ENCODE measurements around the gene SNX5. TPM values are rescaled to one million over a fixed set of nuclear protein-coding genes. Genes with fewer than 3 reads are reported as not detected.

The SNX5 gene
- total RNA-seq, 1 donor from 2014 or later: 60.4 TPM

GRCh38 chr20:17916433-17916891, 52.1 kb downstream of the SNX5 start:
- no peak for DNase-seq

GRCh38 chr20:17914957-17915356, 53.6 kb downstream of the SNX5 start:
- no peak for DNase-seq

- no peak for DNase-seq
These were observed 55.7 kb downstream of the SNX5 start for GRCh38 chr20:17912916-17913315.

- no peak for DNase-seq
These were observed 56.7 kb downstream of the SNX5 start for GRCh38 chr20:17911927-17912326.

- no peak for DNase-seq
These were observed 57.7 kb downstream of the SNX5 start for GRCh38 chr20:17910828-17911294.

- DNase-seq: no peak
These were observed 58.7 kb downstream of the SNX5 start for GRCh38 chr20:17909869-17910321.

- no peak for DNase-seq
These were observed 63.0 kb downstream of the SNX5 start for GRCh38 chr20:17905544-17905943.

GRCh38 chr20:17904027-17904426, 64.6 kb downstream of the SNX5 start:
- no peak for DNase-seq

GRCh38 chr20:17902531-17903083, 66.0 kb downstream of the SNX5 start:
- DNase-seq: no peak

- DNase-seq: no peak
These were observed 66.6 kb downstream of the SNX5 start for GRCh38 chr20:17901971-17902370.

- DNase-seq: no peak
These were observed 70.0 kb downstream of the SNX5 start for GRCh38 chr20:17898548-17898994.

GRCh38 chr20:17897566-17898307, 70.9 kb downstream of the SNX5 start:
- DNase-seq: no peak

GRCh38 chr20:17896771-17897369, 71.7 kb downstream of the SNX5 start:
- DNase-seq: no peak

- DNase-seq: no peak
These were observed 72.3 kb downstream of the SNX5 start for GRCh38 chr20:17896193-17896723.

- DNase-seq: peak; percentile 32
These were observed 72.9 kb downstream of the SNX5 start for GRCh38 chr20:17895641-17896171.

- DNase-seq: no peak
These were observed 75.1 kb downstream of the SNX5 start for GRCh38 chr20:17893445-17893844.

GRCh38 chr20:17892189-17892938, 76.2 kb downstream of the SNX5 start:
- no peak for DNase-seq

Small RNA genes lying within 50 kb of the gene (small RNA-seq; reads per million reads assigned to genes)
- gene RNU6-192P (not detected), gene SNORD17 (768 reads per million, percentile 98 among the genes with 10 or more reads in this experiment)

Other genes with a start within 250 kb of the SNX5 start
- 8.4 TPM for gene MGME1, start 224 bp upstream of the SNX5 start, total RNA-seq
- 0.62 TPM for gene OVOL2, start 89.1 kb upstream of the SNX5 start, total RNA-seq
- 32.9 TPM for gene KAT14, start 169.1 kb upstream of the SNX5 start, total RNA-seq
- 12.9 TPM for gene PET117, start 169.1 kb upstream of the SNX5 start, total RNA-seq

Data from occipital lobe (tissue), 3 donors.